GM21423 (cell line): ENCODE results near the gene TRPV6.

ENCODE experiments used
- ATAC-seq: cut with Tn5 transposase; IDR thresholded peaks from one replicate; pipeline ENCODE4 v1.9.1; 2021; ENCODE audit warnings: mild to moderate bottlenecking, moderate library complexity; ENCODE audit not compliant: unreplicated experiment

TRPV6 gene

GRCh38 chr7:142908921-142909890, 23.7 kb upstream of the TRPV6 start:
- ATAC-seq, result no peak

GRCh38 chr7:142908290-142908689, 22.7 kb upstream of the TRPV6 start:
- ATAC-seq, result no peak

- ATAC-seq, result no peak
Measured at GRCh38 chr7:142906643-142907042, 21.1 kb upstream of the TRPV6 start.

- ATAC-seq, result no peak
Measured at GRCh38 chr7:142905759-142906158, 20.2 kb upstream of the TRPV6 start.

- ATAC-seq, result no peak
Measured at GRCh38 chr7:142904128-142904527, 18.6 kb upstream of the TRPV6 start.

GRCh38 chr7:142901426-142902259, 16.1 kb upstream of the TRPV6 start:
- no peak for ATAC-seq

- no peak for ATAC-seq
Measured at GRCh38 chr7:142899661-142900060, 14.1 kb upstream of the TRPV6 start.

GRCh38 chr7:142898377-142899170, 13.0 kb upstream of the TRPV6 start:
- ATAC-seq, result no peak

GRCh38 chr7:142897691-142898090, 12.1 kb upstream of the TRPV6 start:
- no peak for ATAC-seq

GRCh38 chr7:142896741-142897379, 11.3 kb upstream of the TRPV6 start:
- ATAC-seq, result no peak

GRCh38 chr7:142896151-142896550, 10.6 kb upstream of the TRPV6 start:
- ATAC-seq, result no peak

- ATAC-seq, result no peak
Measured at GRCh38 chr7:142894985-142895593, 9.5 kb upstream of the TRPV6 start.

GRCh38 chr7:142894112-142894984, 8.8 kb upstream of the TRPV6 start:
- ATAC-seq, result no peak

- ATAC-seq, result no peak
Measured at GRCh38 chr7:142892951-142893350, 7.4 kb upstream of the TRPV6 start.

GRCh38 chr7:142891490-142892082, 6.0 kb upstream of the TRPV6 start:
- ATAC-seq, result no peak

GRCh38 chr7:142890874-142891485, 5.4 kb upstream of the TRPV6 start:
- no peak for ATAC-seq

- no peak for ATAC-seq
Measured at GRCh38 chr7:142889816-142890215, 4.3 kb upstream of the TRPV6 start.

GRCh38 chr7:142887282-142888015, 1.9 kb upstream of the TRPV6 start:
- ATAC-seq, result no peak
